Caco-2 (cell line): Measurements from ENCODE around the gene JKAMP. TPM values are rescaled to one million over a fixed set of nuclear protein-coding genes. Genes with fewer than 3 reads are reported as not detected.

Experiments
- BruUV-seq: library from RNA; stranded (reverse); fragments of 400-500 nt; replicated peaks from 2 replicates; lab custom pipeline; 2021; lab: Mats Ljungman, UMichigan
- CTCF ChIA-PET: fragments of 300-600 bp; sonication (Branson Sonifier 250); formaldehyde crosslinking; loops from one replicate; lab custom pipeline; 2022; ENCODE audit warnings: antibody characterized with exemption; lab: Charles Lee
- POLR2A ChIA-PET: fragments of 300-600 bp; sonication (Branson Sonifier 250); formaldehyde crosslinking; loops from one replicate; lab custom pipeline; 2022; ENCODE audit warnings: antibody characterized with exemption; lab: Charles Lee
- DNase-seq, 2 experiments: peaks; one replicate each; pipeline versions ENCODE4 v3.0.0 to v3.0.0-alpha.2; 2020 to 2022
- H3K27me3 ChIP-seq: replicated peaks from 2 replicates; pipeline ENCODE4 v1.6.0; 2011; ENCODE audit warnings: low read length; ENCODE audit not compliant: control insufficient read depth, insufficient read depth
- H3K36me3 ChIP-seq: 2 replicates; pipeline ENCODE4 v1.5.1; 2011; ENCODE audit warnings: low read length; ENCODE audit not compliant: control insufficient read depth, insufficient read depth
- H3K4me1 ChIP-seq: fragments of 250-450 bp; sonication (Bioruptor Pico); 2 replicates; pipeline ENCODE4 v1.5.1; 2020; ENCODE audit warnings: mild to moderate bottlenecking
- H3K4me3 ChIP-seq: 2 replicates; pipeline ENCODE4 v1.5.1; 2011; ENCODE audit warnings: low read depth, mild to moderate bottlenecking, control low read depth, low read length
- H3K9me3 ChIP-seq: fragments of 250-450 bp; sonication (Bioruptor Pico); 2 replicates; pipeline ENCODE4 v1.5.1; 2020; ENCODE audit warnings: mild to moderate bottlenecking, moderate library complexity
- H3K27ac Mint-ChIP-seq: one replicate; pipeline ENCODE4 v1.8.0; 2022; ENCODE audit warnings: mixed read lengths; ENCODE audit not compliant: unreplicated experiment
- H3K27me3 Mint-ChIP-seq: one replicate; pipeline ENCODE4 v1.8.0; 2022; ENCODE audit warnings: mixed read lengths; ENCODE audit not compliant: insufficient read depth, unreplicated experiment
- H3K36me3 Mint-ChIP-seq: one replicate; pipeline ENCODE4 v1.8.0; 2022; ENCODE audit warnings: mild to moderate bottlenecking, mixed read lengths; ENCODE audit not compliant: insufficient read depth, unreplicated experiment
- H3K4me1 Mint-ChIP-seq: one replicate; pipeline ENCODE4 v1.8.0; 2022; ENCODE audit warnings: low read depth, mixed read lengths; ENCODE audit not compliant: unreplicated experiment
- H3K4me3 Mint-ChIP-seq: one replicate; pipeline ENCODE4 v1.8.0; 2022; ENCODE audit warnings: mild to moderate bottlenecking, moderate library complexity, mixed read lengths; ENCODE audit not compliant: unreplicated experiment
- H3K9me3 Mint-ChIP-seq: one replicate; pipeline ENCODE4 v1.8.0; 2022; ENCODE audit warnings: mixed read lengths; ENCODE audit not compliant: unreplicated experiment
- CTCF ChIP-seq, 2 experiments: fragments of 200-600 bp in 1 of 2; IDR thresholded peaks; 1 replicate in 1 of 2; 2 replicates in 1 of 2; pipeline versions ENCODE4 v1.5.1 to v1.8.0; 2011 to 2022; ENCODE audit warnings: antibody characterized with exemption in 1 of 2, control low read depth in 1 of 2, inconsistent platforms in 1 of 2, low read depth in 1 of 2, low read length in 1 of 2, mild to moderate bottlenecking in 1 of 2, moderate library complexity in 1 of 2; ENCODE audit not compliant: insufficient read depth in 1 of 2, severe bottlenecking in 1 of 2, unreplicated experiment in 1 of 2
- intact Hi-C: fragments of 100-400 bp; cut with micrococcal nuclease; formaldehyde crosslinking; loops from one replicate; pipeline ENCODE4 v1.10.0; 2022; ENCODE audit not compliant: unreplicated experiment
- total RNA-seq: library from RNA; stranded (reverse); gene quantifications from 2 replicates; pipeline ENCODE4 v1.2.3, GENCODE V29; 2022

The JKAMP gene
- total RNA-seq, 1 experiment from 2014 or later, result 24.7 TPM

- Histone ChIP-seq H3K27me3 (no peaks in the 10 kb centered on the region), H3K4me1 (no peaks in the 10 kb centered on the region), H3K36me3 (no peaks in the 10 kb centered on the region), H3K4me3 (no peak overlapping the region), H3K9me3 (no peaks in the 10 kb centered on the region)
- no peak for DNase-seq
- ChIA-PET POLR2A (no interaction called here), CTCF (no interaction called here)
- Mint-ChIP-seq H3K27me3 (no peaks in the 10 kb centered on the region), H3K4me1 (no peaks in the 10 kb centered on the region), H3K27ac (no peak overlapping the region), H3K9me3 (no peaks in the 10 kb centered on the region), H3K4me3 (no peak overlapping the region), H3K36me3 (no peaks in the 10 kb centered on the region)
- no TSS peak for BruUV-seq
- intact Hi-C loops, result no loop called here
- no peak for TF ChIP-seq CTCF (IDR thresholded peaks at IDR 0.05; ENCODE audit: insufficient read depth in 1 of 2, low read depth in 1 of 2, low read length in 1 of 2, severe bottlenecking in 1 of 2, unreplicated experiment in 1 of 2)
These were observed 56.5 kb downstream of the JKAMP start for GRCh38 chr14:59540852-59541251.

- no peak overlapping the region for H3K27ac Mint-ChIP-seq
- H3K27me3 ChIP-seq, result no peaks in the 10 kb centered on the region
- no peaks in the 10 kb centered on the region for H3K9me3 Mint-ChIP-seq
- no peak overlapping the region for H3K4me3 Mint-ChIP-seq
- BruUV-seq, result no TSS peak
- no peak overlapping the region for H3K4me3 ChIP-seq
- CTCF ChIA-PET, result no interaction called here
- TF ChIP-seq CTCF (IDR thresholded peaks at IDR 0.05; ENCODE audit: insufficient read depth in 1 of 2, low read depth in 1 of 2, low read length in 1 of 2, severe bottlenecking in 1 of 2, unreplicated experiment in 1 of 2), result no peak
- H3K27me3 Mint-ChIP-seq, result no peaks in the 10 kb centered on the region
- no peaks in the 10 kb centered on the region for H3K4me1 ChIP-seq
- no peaks in the 10 kb centered on the region for H3K36me3 ChIP-seq
- no peak for DNase-seq
- H3K36me3 Mint-ChIP-seq, result no peaks in the 10 kb centered on the region
- H3K4me1 Mint-ChIP-seq, result no peaks in the 10 kb centered on the region
- intact Hi-C loops, result no loop called here
- no peaks in the 10 kb centered on the region for H3K9me3 ChIP-seq
- POLR2A ChIA-PET, result no interaction called here
These were observed 57.4 kb downstream of the JKAMP start for GRCh38 chr14:59541731-59542130.

- H3K36me3 ChIP-seq, result no peaks in the 10 kb centered on the region
- Mint-ChIP-seq H3K9me3 (no peaks in the 10 kb centered on the region), H3K27me3 (peaks cover 3% of the 10 kb centered on the region), H3K27ac (no peak overlapping the region), H3K36me3 (no peaks in the 10 kb centered on the region), H3K4me3 (no peak overlapping the region), H3K4me1 (no peaks in the 10 kb centered on the region)
- no peak for TF ChIP-seq CTCF (IDR thresholded peaks at IDR 0.05; ENCODE audit: insufficient read depth in 1 of 2, low read depth in 1 of 2, low read length in 1 of 2, severe bottlenecking in 1 of 2, unreplicated experiment in 1 of 2)
- ChIA-PET CTCF (no interaction called here), POLR2A (no interaction called here)
- H3K27me3 ChIP-seq, result no peaks in the 10 kb centered on the region
- H3K4me1 ChIP-seq, result no peaks in the 10 kb centered on the region
- BruUV-seq, result no TSS peak
- intact Hi-C loops, result no loop called here
- no peak for DNase-seq
- no peak overlapping the region for H3K4me3 ChIP-seq
- H3K9me3 ChIP-seq, result no peaks in the 10 kb centered on the region
These were observed 59.6 kb downstream of the JKAMP start for GRCh38 chr14:59543873-59544272.
